Measurements from ENCODE around the gene ARHGAP6. TPM values are rescaled to one million over a fixed set of nuclear protein-coding genes. Genes with fewer than 3 reads are reported as not detected.

Gene ARHGAP6
- total RNA-seq, 1 experiment from 2014 or later: 0.07 TPM

GRCh38 chrX:11558972-11559371 is 106.7 kb downstream of the ARHGAP6 start:
- peak; percentile 45 for DNase-seq
- no peak overlapping the region for H3K27ac Mint-ChIP-seq
- Histone ChIP-seq H3K79me1 (ENCODE audit: insufficient read depth, low read depth, low read length, poor library complexity, severe bottlenecking) (no peaks in the 10 kb centered on the region), H4K5ac (ENCODE audit: insufficient read length, low read depth, low read length) (no peak overlapping the region), H2BK20ac (ENCODE audit: low read depth, low read length, poor library complexity, severe bottlenecking) (no peak overlapping the region), H3K79me2 (ENCODE audit: insufficient read depth, low read length) (no peaks in the 10 kb centered on the region), H4K91ac (ENCODE audit: insufficient read length, low read depth, low read length) (no peak overlapping the region), H3K4ac (ENCODE audit: low read depth, low read length) (no peak overlapping the region), H2BK12ac (ENCODE audit: insufficient read length, low read depth, low read length) (no peak overlapping the region), H4K20me1 (ENCODE audit: control insufficient read depth, insufficient read depth, insufficient read length) (no peaks in the 10 kb centered on the region), H3K4me2 (ENCODE audit: insufficient read depth, insufficient read length, low read length) (no peak overlapping the region), H3K27ac (ENCODE audit: insufficient read length, low read depth, low read length) (no peak overlapping the region), H2BK5ac (ENCODE audit: insufficient read length, low read length) (no peak overlapping the region), H3K18ac (ENCODE audit: insufficient read length, low read depth, low read length) (no peak overlapping the region), H3K4me1 (ENCODE audit: insufficient read depth, low read length) (no peaks in the 10 kb centered on the region), H3K23me2 (ENCODE audit: insufficient read length, low read depth, low read length, poor library complexity, severe bottlenecking) (no peaks in the 10 kb centered on the region), H3K23ac (ENCODE audit: insufficient read length, low read depth, low read length) (no peak overlapping the region), H3K14ac (ENCODE audit: insufficient read depth, low read length) (no peak overlapping the region), H3K27me3 (ENCODE audit: insufficient read depth, low read length) (peaks cover 6% of the 10 kb centered on the region; the same call in 1 of the 2 replicates), H3K9me3 (ENCODE audit: control insufficient read depth, low read depth, low read length) (peaks cover 5% of the 10 kb centered on the region), H3K9ac (ENCODE audit: extremely low read depth, insufficient read length, low read length) (no peak overlapping the region), H4K8ac (replicated peaks; ENCODE audit: insufficient read length, low read depth, low read length) (no peak overlapping the region), H2BK120ac (ENCODE audit: low read depth, low read length, poor library complexity, severe bottlenecking) (no peak overlapping the region), H3K56ac (ENCODE audit: insufficient read length, low read depth, low read length) (no peak overlapping the region), H2AFZ (ENCODE audit: low read length) (no peak overlapping the region), H3T11ph (ENCODE audit: low read length) (no peak overlapping the region), H2AK5ac (ENCODE audit: insufficient read length, low read length) (no peak overlapping the region), H2BK15ac (ENCODE audit: low read depth, low read length) (no peak overlapping the region)
- no peaks in the 10 kb centered on the region; a peak in 1 of 7 replicates for H3K36me3 Mint-ChIP-seq (ENCODE audit: insufficient read depth in 1 of 3, low read depth in 3 of 3)
- peaks cover 48 to 57% of the 10 kb centered on the region in 2 experiments for H3K9me3 Mint-ChIP-seq
- TF ChIP-seq, protein P1, sequence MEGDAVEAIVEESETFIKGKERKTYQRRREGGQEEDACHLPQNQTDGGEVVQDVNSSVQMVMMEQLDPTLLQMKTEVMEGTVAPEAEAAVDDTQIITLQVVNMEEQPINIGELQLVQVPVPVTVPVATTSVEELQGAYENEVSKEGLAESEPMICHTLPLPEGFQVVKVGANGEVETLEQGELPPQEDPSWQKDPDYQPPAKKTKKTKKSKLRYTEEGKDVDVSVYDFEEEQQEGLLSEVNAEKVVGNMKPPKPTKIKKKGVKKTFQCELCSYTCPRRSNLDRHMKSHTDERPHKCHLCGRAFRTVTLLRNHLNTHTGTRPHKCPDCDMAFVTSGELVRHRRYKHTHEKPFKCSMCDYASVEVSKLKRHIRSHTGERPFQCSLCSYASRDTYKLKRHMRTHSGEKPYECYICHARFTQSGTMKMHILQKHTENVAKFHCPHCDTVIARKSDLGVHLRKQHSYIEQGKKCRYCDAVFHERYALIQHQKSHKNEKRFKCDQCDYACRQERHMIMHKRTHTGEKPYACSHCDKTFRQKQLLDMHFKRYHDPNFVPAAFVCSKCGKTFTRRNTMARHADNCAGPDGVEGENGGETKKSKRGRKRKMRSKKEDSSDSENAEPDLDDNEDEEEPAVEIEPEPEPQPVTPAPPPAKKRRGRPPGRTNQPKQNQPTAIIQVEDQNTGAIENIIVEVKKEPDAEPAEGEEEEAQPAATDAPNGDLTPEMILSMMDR (conservative IDR thresholded peaks at IDR 0.05): peak; percentile 62
- no peak overlapping the region for H3K4me3 Mint-ChIP-seq
- no CpG with 5 or more reads among the region's 4 CpGs for WGBS (ENCODE audit: extremely low coverage, insufficient read length, low lambda C conversion rate)
- peaks cover 88% of the 10 kb centered on the region for H3K27me3 Mint-ChIP-seq (ENCODE audit: low read depth)
- no peaks in the 10 kb centered on the region for H3K4me1 Mint-ChIP-seq

All from H9 (cell line).